Loucy (cell line): ENCODE data around the gene NIN.

Source experiments
- H2AFZ ChIP-seq: fragments of 200-600 bp; sonication (generic); 2 replicates; pipeline ENCODE4 v1.6.0; 2016; ENCODE audit warnings: antibody characterized with exemption, mild to moderate bottlenecking, low read length, moderate library complexity
- H3F3A ChIP-seq: fragments of 200-600 bp; 2 replicates; pipeline ENCODE4 v1.6.0; 2016; ENCODE audit warnings: antibody characterized with exemption, low read depth, mild to moderate bottlenecking
- H3K27me3 ChIP-seq: fragments of 200-600 bp; sonication (generic); 2 replicates; pipeline ENCODE4 v1.6.1; 2014; ENCODE audit warnings: low read length, mild to moderate bottlenecking; ENCODE audit not compliant: insufficient read depth, poor library complexity, severe bottlenecking
- H3K36me3 ChIP-seq: fragments of 200-600 bp; sonication (generic); 2 replicates; pipeline ENCODE4 v1.6.1; 2016; ENCODE audit warnings: low read length; ENCODE audit not compliant: insufficient read depth
- H3K4me1 ChIP-seq: fragments of 200-600 bp; sonication (generic); 2 replicates; pipeline ENCODE4 v1.5.1; 2014; ENCODE audit warnings: low read length, mild to moderate bottlenecking; ENCODE audit not compliant: insufficient read depth, poor library complexity, severe bottlenecking
- H3K4me2 ChIP-seq: fragments of 200-600 bp; sonication (generic); 2 replicates; pipeline ENCODE4 v1.6.0; 2014; ENCODE audit warnings: antibody characterized with exemption, low read length, low read depth, mild to moderate bottlenecking; ENCODE audit not compliant: poor library complexity, severe bottlenecking
- H3K4me3 ChIP-seq: fragments of 200-600 bp; sonication (generic); 2 replicates; pipeline ENCODE4 v1.5.1; 2014; ENCODE audit warnings: low read length, mild to moderate bottlenecking, mixed read lengths; ENCODE audit not compliant: poor library complexity, severe bottlenecking
- H3K79me2 ChIP-seq: fragments of 200-600 bp; sonication (generic); 2 replicates; pipeline ENCODE4 v1.6.1; 2014; ENCODE audit warnings: low read length; ENCODE audit not compliant: insufficient read depth
- H3K9ac ChIP-seq: fragments of 200-600 bp; sonication (generic); 2 replicates; pipeline ENCODE4 v1.6.0; 2014; ENCODE audit warnings: mild to moderate bottlenecking, low read depth, low read length, moderate library complexity; ENCODE audit not compliant: poor library complexity, severe bottlenecking
- H3K9me2 ChIP-seq: fragments of 200-600 bp; sonication (generic); replicated peaks from 2 replicates; pipeline ENCODE4 v1.6.1; 2016; ENCODE audit warnings: low read depth, low read length, mixed read lengths
- H3K9me3 ChIP-seq: fragments of 200-600 bp; sonication (generic); 2 replicates; pipeline ENCODE4 v1.6.1; 2014; ENCODE audit warnings: mild to moderate bottlenecking, antibody characterized with exemption, low read length, low read depth; ENCODE audit not compliant: insufficient read depth
- H4K20me1 ChIP-seq: fragments of 200-600 bp; sonication (generic); 2 replicates; pipeline ENCODE4 v1.6.0; 2014; ENCODE audit warnings: antibody characterized with exemption, low read length, mild to moderate bottlenecking; ENCODE audit not compliant: insufficient read depth, poor library complexity, severe bottlenecking
- CTCF ChIP-seq: fragments of 200-600 bp; sonication (generic); conservative IDR thresholded peaks from 2 replicates; pipeline ENCODE4 v1.5.1; 2014; ENCODE audit warnings: mild to moderate bottlenecking, antibody characterized with exemption, low read length
- EZH2phosphoT487 ChIP-seq: fragments of 200-600 bp; IDR thresholded peaks from 2 replicates; pipeline ENCODE4 v1.6.1; 2018; ENCODE audit warnings: antibody characterized with exemption, mild to moderate bottlenecking, moderate library complexity, borderline replicate concordance

Gene NIN

GRCh38 chr14:50839691-50840090 lies 8.7 kb upstream of the NIN start:
- H2AFZ ChIP-seq, result no peak overlapping the region
- no peaks in the 10 kb centered on the region for H3K9me3 ChIP-seq
- no peak overlapping the region for H3K4me3 ChIP-seq
- no peaks in the 10 kb centered on the region for H3K27me3 ChIP-seq
- TF ChIP-seq EZH2phosphoT487 (no peak), CTCF (no peak)
- H3F3A ChIP-seq, result no peaks in the 10 kb centered on the region
- H3K79me2 ChIP-seq, result no peaks in the 10 kb centered on the region
- no peak overlapping the region for H3K4me2 ChIP-seq
- H3K9ac ChIP-seq, result no peak overlapping the region
- H4K20me1 ChIP-seq, result no peaks in the 10 kb centered on the region
- H3K4me1 ChIP-seq, result peaks cover 6% of the 10 kb centered on the region
- no peaks in the 10 kb centered on the region for H3K36me3 ChIP-seq
- H3K9me2 ChIP-seq, result no peaks in the 10 kb centered on the region

GRCh38 chr14:50839048-50839447 lies 8.1 kb upstream of the NIN start:
- no peaks in the 10 kb centered on the region for H3K79me2 ChIP-seq
- H3K9me2 ChIP-seq, result no peaks in the 10 kb centered on the region
- no peak overlapping the region for H3K4me2 ChIP-seq
- TF ChIP-seq CTCF (no peak), EZH2phosphoT487 (no peak)
- H4K20me1 ChIP-seq, result no peaks in the 10 kb centered on the region
- H3K4me3 ChIP-seq, result no peak overlapping the region
- H3K9ac ChIP-seq, result no peak overlapping the region
- H3F3A ChIP-seq, result no peaks in the 10 kb centered on the region
- peaks cover 6% of the 10 kb centered on the region for H3K4me1 ChIP-seq
- no peaks in the 10 kb centered on the region for H3K9me3 ChIP-seq
- H2AFZ ChIP-seq, result no peak overlapping the region
- H3K27me3 ChIP-seq, result no peaks in the 10 kb centered on the region
- H3K36me3 ChIP-seq, result no peaks in the 10 kb centered on the region

GRCh38 chr14:50837850-50838470 lies 7.0 kb upstream of the NIN start:
- no peaks in the 10 kb centered on the region for H3K9me3 ChIP-seq
- no peak overlapping the region for H3K9ac ChIP-seq
- H3K36me3 ChIP-seq, result no peaks in the 10 kb centered on the region
- H3K9me2 ChIP-seq, result no peaks in the 10 kb centered on the region
- peaks cover 6% of the 10 kb centered on the region for H3K4me1 ChIP-seq
- H2AFZ ChIP-seq, result no peak overlapping the region
- no peak overlapping the region for H3K4me2 ChIP-seq
- H3F3A ChIP-seq, result no peaks in the 10 kb centered on the region
- no peaks in the 10 kb centered on the region for H4K20me1 ChIP-seq
- H3K79me2 ChIP-seq, result no peaks in the 10 kb centered on the region
- no peak for TF ChIP-seq EZH2phosphoT487
- TF ChIP-seq CTCF, result no peak
- no peak overlapping the region for H3K4me3 ChIP-seq
- H3K27me3 ChIP-seq, result no peaks in the 10 kb centered on the region
